Activated CD4-positive, alpha-beta T cell treated with anti-CD3 and anti-CD28 coated beads, Interleukin-2, amount 50 U/mL, for 1 hour (primary cell): Measurements from ENCODE around the gene NEK8.
"Not testable (repeated sequence)": the region's sequence is repeated elsewhere in the genome, so short reads cannot be mapped to it uniquely, and the experiment has no call there.

Experiments used
- DNase-seq: peaks from one replicate; pipeline ENCODE4 v3.0.0-alpha.2; 2020

The NEK8 gene

DNA sequence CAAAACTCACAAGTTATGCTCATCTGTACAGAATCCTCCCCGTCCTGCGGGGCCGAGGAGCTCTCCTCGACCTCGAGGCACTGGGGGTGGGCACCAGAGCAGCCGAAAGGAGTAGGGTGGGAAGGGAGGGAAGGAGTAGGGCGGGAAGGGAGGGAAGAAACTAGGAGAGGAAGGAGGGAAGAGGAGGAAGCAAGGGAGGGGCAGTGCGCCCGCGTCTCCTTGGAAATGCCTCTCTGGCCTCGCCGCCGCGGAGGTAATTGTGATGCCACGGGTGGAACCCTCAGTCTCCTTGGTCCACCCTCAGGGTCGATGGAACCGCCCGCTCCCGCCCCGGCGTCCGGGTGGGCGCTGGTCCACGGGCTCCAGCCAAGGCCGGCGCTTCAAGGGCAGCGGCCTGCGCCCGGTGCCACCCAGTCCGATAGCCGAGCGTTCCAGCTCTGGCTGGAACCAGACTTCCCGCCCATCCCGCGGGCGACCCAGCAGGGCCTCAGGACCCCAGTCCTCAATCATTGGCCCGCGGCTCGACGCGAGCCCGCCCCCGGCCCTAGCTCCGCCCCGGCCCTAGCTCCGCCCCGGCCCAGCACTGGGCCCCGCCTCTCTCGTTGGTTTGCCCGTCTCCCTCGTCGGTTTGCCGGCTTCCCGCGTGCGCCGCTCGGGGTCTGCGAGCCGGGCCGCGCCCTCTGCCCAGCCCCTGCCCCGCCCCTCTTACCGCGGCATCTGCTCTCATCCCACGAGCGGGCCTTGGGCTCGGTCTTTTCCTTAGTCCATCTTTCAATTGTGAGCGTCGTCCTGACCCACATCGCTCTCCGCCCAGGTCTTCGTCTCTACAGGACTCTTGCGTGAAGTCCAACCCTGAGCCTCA, 17.5 kb upstream of the NEK8 start:
- peak; percentile 87 for DNase-seq

DNA sequence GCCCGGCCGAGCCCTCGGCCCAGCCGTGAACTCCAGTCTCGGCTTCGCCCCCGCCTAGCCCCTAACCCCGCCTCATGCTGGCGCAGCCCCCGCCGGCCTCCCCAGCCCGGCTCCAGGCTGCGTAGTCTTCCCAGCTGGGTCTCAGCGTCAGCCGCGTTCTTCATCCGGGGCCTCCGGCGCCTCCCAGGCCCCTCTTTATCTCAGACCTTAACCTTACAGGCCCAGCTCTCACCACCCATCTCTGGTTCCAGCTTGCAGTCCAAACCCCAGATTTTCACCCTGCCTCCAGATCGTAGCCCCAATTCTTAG, 16.9 kb upstream of the NEK8 start, which contains the start of gene PROCA1:
Gene PROCA1, minus strand, starts transcription at position 166 of the 309 bp plus-strand sequence. CDS start 228 bp downstream, outside the sequence.
- peak; percentile 30 for DNase-seq

DNA sequence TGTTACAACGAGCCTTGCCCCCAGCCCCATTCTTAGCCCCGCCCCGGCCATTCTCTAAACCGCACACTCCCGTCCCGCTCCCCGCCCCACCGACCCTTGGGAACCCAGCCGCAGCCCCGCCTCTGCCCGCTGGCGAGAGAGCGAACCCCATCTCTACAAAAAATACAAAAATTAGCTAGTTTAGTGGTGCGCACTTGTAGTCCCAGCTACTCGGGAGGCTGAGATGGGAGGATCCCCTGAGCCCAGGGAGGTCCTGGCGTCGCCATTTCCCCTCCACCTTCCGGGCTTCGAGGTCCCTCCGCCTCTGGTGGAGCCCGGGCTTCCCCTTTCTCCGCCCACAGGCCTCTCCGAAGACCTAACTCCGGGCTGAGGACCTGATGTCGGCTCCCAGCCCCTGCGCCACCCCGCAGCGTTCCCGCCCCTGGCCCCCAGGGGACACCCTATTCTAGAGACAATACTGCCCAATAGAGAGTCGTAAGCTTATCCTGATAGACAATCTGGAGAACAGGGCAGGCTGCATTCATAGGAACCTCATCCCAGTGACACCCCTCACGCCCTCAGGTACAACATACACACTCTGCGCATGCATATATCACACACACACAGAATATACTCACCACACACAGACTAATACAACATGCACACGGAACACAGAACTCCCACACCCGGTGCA, 16.4 kb upstream of the NEK8 start:
- DNase-seq, result peak; percentile 48

DNA sequence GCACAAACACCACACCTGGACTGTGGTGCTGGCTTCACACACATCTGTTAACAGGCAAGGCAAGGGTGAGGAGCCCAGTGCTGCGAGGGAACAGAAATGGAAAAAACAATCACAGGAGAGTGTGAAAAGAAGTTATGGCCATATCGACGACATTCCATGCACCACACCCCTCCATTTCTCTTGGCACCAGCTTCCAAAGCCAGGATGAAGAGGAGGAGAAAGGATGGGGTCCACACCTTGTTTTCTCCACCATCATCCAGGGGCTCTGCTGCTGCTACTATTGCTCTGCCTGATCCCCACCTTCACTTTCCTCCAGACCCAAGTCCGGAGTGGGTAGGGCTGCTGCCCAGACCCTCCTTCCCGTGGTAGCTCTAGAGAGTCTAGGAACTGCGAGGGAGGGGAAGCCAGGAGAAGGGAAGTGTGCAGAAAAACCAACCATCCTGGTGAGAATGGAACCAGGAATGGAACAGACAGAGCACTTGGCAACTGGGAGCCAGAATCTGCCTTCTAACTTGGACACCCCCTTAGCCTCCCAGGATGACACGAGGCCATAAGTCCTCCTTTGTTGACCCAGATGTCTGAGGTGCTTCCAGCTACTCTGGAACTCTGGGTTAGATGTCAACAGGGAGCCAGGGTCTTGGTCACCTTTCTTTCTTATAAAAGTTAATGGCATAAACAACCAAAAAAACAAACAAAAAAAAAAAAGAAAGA, 15.7 kb upstream of the NEK8 start:
- DNase-seq, result no peak

DNA sequence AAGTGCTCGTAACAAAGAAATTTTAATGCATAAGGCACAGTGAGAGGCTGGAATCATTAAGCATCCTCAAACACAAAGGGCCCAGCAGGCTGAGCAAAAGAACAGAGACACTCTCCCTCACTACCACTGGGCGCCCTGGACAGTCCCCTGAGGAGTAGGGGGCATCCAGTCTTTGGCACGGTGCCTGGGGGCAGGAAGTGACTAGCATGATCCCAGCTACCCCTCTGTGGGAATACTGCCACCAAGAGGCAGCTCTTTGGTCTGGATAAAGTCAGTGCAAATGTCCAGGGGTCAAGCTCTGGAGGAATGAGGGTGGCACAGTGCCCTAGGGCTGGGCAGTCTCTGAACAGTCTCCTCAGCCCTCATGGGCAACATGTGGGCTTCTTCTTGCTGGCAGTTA, 14.3 kb upstream of the NEK8 start:
- DNase-seq, result no peak

DNA sequence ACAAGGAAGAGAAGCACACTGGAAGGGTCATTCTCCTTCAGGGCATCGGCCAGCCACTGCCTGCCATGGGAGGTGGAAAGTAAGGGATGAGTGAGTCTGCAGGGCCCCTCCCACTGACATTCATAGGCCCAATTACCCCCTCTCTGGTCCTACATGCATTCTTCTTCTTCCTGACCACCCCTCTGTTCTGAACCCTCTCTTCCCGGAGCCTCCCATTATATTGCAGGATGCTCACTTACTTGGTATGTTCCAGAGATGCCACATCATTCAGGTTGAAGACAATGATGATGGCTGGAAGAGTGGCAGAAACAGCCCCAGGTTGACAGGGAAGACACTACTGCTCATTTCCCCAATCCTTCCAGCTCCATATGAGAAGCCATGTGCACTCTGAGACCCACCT, 13.4 kb upstream of the NEK8 start:
- DNase-seq, result no peak

DNA sequence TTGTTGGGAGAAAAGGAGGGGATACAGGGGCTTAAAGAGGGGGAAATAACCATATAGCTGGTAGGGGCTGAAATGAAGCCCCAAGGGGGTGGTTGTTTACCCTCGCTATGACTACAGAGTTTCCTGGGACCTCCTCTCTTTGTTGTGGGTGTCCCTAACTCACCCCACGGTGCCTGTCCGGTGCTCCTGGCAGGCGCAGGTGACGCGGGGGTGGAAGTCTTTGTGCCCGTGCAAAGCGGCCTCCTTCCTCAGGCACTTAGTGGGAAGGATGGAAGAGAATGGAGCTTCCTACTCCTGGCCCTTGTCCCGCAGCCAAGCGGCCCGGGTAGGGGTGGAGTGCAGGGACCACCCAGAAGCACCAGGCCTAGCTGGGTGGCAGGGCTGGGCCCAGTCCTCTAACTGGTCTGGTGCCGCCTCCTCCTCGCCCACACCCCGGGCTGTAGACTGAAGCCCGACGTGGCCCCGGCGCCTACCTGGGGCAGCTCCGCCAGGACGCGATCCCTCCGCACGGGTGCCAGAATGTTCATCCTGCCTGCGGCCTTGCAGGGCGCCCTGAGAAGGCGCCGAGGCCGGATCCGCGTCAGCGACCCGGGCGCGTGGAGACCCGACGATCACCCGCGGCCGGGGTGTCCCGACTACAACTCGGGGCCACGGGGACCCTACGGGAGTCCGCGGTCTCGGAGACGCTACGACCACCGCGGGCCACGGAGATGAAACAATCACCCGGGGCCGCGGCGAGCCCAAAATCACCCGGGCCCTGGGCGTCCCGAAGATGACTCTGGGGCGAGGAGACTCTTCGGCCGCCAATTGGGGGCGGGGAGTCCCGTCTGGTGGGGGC, 11.6 kb upstream of the NEK8 start:
- no peak for DNase-seq

DNA sequence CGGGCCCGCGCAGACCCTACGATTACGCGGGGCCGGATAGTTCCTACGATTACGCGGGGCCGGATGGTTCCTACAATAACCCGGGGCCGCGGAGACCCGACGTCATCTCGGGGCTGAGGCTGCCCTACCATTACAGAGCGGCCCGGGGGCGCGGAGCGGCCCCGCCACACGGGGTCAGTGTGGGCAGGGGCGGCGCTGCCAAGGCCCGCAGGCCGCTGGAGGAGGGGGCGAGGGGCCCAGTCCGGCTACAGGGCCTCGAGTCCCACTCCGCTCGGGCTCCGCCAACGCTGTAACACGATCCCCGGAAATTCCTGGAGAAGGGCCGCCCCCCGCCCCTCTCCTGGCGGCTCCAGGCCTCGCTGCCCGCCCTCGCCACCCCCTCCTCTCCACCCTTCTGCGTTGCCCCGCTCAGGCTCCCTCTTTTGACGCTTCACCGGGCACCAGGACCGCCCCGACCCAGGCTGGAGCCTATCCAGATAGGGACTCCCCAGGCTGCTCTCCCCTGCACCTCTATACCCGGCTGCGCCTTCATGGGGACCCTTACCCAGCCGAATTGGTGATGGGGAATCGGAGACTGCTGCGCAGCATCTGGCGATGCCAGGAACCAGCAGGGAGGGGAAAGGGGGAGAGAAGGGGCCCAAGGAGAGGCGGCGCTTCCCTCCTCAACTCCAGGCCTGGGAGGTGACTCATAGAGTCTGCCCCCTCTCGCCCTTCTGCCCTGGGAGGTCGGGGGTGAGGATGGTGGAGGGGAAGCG, 10.8 kb upstream of the NEK8 start, which contains the start of gene RAB34:
Gene RAB34, minus strand, starts transcription at position 291 of the 755 bp plus-strand sequence. CDS start 602 bp downstream, outside the sequence.
- DNase-seq, result no peak

DNA sequence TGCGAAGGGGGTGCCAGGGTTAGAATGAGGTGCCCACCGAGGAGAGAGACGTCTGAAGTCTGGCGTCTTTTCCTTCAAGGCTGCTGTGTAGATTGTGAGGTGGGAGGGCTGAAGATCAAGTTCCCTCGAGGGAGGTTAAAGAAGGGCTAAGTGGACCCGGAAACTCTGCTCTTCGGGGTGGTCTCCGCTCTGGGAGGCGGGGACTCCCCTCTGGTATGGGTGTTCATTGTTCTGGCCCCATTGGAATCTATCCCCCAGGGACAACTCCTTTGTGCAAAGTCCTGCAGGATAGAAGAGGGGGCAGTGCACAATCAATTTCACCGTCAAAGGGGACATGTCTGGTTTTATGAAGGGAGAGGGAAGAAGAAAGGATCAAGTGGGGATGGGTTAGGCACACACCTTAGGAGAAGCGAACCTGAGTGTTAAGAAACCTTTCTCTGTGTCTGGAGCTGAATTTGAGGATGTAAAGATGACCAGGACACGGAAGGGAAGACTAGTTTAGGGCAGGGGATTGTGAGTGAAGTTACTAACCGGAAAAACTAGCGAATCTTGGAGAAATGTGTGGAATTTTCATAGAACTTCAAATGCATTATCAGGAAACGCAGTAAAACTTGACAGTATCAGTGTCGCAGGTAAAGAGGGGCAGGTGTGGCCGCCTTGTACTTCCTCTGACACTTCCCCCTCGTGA, 10.1 kb upstream of the NEK8 start:
- no peak for DNase-seq

DNA sequence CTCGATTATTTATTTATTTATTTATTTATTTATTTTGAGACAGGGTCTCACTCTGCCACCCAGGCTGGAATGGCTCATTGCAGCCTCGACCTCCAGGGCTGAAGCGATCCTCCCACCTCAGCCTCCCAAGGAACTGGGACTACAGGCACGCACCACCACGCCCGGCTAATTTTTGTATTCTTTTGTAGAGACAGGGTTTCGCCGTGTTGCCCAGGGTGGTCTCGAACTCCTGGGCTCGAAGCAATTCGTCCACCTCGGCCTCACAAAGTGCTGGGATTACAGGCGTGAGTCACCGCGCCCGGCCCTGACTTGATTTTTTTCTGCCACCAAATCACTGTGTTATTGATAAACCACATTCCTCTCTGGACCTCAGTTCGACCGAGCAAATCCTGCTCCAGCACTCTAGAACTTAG, 9.6 kb upstream of the NEK8 start:
- DNase-seq, result no peak

DNA sequence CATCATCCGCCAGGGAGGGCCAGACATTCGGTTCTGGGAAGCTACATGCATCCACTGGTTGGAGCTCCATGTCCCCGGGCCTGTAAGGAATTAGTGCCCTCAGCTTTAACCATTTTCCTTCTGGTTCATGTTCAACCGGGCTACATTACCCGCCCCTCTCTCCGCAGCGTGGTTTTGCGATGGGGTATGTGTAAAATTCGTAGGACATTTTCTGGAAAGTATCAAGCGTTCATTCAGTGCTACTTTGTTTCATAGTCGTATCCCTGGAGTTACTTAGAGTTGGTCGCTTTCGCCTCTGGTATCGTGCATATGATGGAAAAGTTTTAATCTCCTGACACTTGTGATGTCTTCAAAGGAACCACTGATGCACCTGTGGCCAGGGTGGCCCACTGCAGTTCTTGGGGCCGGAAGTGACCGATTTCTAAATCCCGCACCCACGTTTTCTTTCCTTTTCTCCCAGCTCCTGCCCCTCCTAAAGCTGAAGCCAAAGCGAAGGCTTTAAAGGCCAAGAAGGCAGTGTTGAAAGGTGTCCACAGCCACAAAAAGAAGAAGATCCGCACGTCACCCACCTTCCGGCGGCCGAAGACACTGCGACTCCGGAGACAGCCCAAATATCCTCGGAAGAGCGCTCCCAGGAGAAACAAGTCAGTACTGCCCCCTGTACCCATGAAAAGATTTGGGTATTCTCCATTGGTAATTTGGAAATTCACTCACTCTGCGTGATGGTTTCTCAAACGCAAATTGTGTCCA, 8.2 kb upstream of the NEK8 start:
- DNase-seq, result no peak

DNA sequence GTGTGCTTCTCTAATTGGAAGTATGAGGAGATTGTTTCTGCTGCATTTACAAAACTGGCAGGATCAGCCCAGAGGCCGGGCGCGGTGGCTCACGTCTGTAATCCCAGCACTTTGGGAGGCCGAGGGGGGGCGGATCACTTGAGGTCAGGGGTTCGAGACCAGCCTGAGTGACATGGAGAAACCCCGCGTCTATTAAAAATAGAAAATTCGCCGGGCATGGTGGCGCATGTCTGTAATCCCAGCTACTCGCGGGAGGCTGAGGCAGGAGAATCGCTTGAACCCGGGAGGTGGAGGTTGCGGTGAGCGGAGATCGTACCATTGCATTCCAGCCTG, 7.6 kb upstream of the NEK8 start:
- not testable (repeated sequence) for DNase-seq

DNA sequence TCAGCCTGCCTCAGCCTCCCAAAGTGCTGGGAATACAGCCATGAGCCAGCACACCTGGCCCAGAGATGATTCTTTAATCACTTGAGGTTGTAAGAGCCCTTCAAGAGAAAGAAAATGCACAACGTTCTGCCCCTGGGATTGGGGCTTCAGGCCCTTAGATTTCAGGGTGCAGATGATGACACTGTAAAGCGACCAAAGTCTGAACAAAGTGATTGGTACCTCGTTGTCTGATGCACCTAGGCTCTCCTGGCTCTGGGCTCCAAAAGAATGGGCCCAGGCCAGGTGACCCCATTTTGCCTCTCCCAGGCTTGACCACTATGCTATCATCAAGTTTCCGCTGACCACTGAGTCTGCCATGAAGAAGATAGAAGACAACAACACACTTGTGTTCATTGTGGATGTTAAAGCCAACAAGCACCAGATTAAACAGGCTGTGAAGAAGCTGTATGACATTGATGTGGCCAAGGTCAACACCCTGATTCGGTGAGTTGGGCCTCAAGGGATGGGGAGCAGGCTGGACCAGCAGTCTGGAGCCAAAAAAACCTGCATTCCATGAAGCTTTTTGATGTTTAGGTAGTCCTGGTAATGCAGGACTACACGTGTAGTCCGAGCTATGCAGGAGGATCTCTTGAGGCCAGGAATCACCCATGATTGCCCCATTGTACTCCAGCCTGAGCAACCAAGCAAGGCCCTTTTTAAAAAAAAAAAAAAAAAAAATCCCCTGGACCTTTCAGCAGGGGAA, 6.0 kb upstream of the NEK8 start:
- no peak for DNase-seq

DNA sequence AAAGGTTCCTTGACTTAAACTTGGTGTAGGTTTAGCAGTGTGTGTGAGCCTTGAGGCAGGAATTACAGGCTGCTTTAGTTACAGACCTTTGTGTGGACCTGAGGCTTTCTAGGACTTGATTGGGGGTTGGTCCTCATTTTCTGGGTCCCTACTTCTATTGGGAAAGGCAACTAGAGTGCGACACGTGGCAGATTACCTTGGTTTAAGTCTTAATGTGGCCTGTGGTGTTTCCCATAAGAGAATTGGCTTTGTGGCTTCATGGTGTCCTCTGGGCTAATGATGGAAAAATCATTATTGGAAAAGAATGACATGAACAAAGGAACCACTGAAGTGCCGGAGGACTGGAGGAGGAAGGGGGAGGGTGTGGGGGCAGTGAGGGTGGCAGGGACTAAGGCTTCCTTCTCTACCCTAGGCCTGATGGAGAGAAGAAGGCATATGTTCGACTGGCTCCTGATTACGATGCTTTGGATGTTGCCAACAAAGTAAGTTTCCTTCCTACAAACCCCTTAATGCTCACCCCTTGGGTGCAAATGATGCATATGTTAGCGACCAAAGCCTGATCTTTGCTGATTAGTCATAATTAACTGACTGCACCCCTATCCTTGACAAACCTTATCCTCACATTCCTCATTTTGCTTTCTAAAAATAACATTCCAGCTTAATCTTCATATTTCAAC, 5.3 kb upstream of the NEK8 start:
- no peak for DNase-seq

DNA sequence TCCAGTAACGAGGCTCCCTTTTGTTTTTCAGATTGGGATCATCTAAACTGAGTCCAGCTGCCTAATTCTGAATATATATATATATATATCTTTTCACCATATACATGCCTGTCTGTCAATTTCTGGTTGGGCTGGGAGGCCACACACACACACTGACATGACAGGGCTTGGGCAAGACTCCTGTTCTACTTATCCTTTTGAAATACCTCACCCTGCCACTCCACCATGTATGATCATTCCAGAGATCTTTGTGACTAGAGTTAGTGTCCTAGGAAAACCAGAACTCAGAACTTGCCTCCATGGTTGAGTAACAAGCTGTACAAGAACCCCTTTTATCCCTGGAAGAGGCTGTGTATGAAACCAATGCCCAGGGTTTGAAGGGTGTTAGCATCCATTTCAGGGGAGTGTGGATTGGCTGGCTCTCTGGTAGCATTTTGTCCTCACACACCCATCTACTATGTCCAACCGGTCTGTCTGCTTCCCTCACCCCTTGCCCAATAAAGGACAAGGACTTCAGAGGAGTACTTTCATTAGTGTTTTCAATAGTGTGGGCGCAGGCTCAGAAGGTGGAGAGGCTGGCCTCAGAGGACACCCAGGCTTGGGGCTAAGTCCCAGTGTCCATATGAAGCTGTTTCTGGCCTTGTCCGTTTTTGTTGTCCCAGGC, 4.6 kb upstream of the NEK8 start:
- not testable (repeated sequence) for DNase-seq

DNA sequence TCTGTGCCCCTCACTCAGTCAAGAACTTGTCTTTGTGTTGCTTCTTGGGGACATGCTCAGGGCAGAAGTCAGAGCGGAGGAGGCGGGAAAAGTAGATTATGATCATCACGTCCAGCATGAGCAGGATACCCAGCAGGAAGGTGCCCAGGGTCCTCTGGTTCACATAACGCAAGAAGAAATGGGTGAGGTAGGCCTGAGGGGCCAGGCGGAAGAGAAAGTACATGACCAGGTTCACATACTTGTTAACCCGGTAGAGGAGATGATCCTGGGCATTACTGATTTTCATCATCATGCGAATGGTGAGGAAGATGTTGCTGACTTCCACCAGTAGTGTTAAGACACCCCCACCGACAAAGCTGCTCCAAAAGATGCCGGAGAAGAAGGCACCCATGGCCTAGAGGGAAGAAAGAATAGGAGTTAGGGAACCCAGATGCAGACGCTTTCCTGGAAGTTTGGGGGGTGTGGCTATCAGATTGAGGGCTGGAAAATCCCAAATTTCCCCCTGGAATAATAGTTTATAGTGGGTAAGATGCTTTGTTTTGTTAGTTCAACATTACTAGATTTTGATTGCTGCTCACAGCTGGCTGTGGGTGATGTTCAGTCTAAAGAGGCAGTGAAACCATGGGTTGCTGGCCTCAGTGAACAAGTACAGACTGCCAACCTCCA, 4.0 kb upstream of the NEK8 start:
- no peak for DNase-seq

DNA sequence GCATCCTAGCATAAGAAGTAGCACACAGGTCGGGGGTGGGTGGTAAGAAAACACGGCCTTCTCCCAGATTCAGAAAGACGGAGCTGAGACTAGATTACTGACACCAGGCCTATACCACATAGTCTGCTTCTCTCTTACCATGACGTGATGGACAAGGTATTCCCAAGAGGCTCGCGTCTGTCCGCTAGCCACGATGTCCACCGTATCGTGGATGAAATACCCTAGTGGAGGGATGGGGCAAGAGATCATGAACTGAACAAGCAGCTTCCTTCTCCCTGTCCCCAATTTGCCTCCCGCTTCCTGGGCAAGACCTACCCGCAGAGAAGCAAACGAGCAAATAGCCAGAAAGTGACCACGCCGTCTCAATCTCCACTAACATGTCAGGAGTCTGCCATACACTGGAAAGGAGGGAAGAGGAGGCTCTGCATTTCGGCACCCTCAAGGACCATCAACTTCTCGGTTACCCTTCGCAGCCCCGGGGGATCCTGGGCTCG, 3.4 kb upstream of the NEK8 start:
- no peak for DNase-seq

DNA sequence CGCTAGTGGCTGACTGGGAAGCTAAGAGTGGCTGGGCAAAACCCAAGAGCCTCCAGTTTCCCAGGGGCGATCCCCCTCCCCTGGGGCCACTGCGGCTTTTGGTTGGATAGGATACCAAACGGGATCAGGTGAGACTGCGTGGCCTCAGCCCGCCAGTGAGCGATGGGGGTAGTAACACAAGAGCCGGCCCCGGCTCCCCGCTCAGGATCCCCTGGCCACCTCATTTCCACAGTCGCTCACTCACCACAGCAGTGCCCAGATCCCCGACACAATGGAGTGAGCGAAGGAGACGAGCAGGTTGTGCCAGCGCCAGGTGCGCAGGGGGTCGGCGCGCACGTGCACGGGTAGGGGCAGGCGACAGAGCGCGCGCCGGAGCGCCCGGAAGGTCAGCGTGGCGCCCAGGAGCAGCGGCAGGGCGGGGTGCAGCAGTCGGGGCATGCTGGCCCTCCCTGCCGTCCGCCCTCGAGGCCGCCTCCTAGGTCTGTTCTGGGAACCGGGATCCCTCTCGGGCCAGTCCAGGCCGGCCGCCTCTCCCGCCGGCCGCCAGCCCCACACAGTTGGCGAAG, 2.8 kb upstream of the NEK8 start:
- no peak for DNase-seq
